Measurements from ENCODE around the gene DUSP23.

The DUSP23 gene

GRCh38 chr1:159831412-159832141, 50.8 kb downstream of the DUSP23 start:
- TF ChIP-seq CTCF (IDR thresholded peaks at IDR 0.05; ENCODE audit: control insufficient read depth, extremely low read depth, insufficient read depth) = no peak
- no peak overlapping the region for H3K4me3 ChIP-seq (ENCODE audit: low read depth, low read length)
- DNase-seq (ENCODE audit: low read depth) = no peak
